HCT116 (cell line): Measurements from ENCODE around the gene UBE2L3. TPM values are rescaled to one million over a fixed set of nuclear protein-coding genes. Genes with fewer than 3 reads are reported as not detected.
A peak's percentile ranks its signal among the peaks of the same experiment; 100 is the strongest.

Experiments
- ATAC-seq: fragments of 200-7000 bp; cut with Tn5 transposase; 2 replicates; pipeline ENCODE4 v1.9.1; 2020; ENCODE audit warnings: mild to moderate bottlenecking, moderate library complexity
- BruUV-seq: library from RNA; stranded (reverse); fragments of 400-500 nt; replicated peaks from 2 replicates; lab custom pipeline; 2021; lab: Mats Ljungman, UMichigan
- CTCF ChIA-PET: fragments of 300-600 bp; sonication (Branson Sonifier 250); formaldehyde crosslinking; loops from one replicate; lab custom pipeline; 2021; ENCODE audit warnings: antibody characterized with exemption; lab: Charles Lee
- POLR2A ChIA-PET: fragments of 300-600, 350-600 bp; sonication (Branson Sonifier 250); formaldehyde crosslinking; loops from one replicate; lab custom pipeline; 2021; ENCODE audit warnings: antibody characterized with exemption; lab: Charles Lee
- RAD21 ChIA-PET, 2 experiments: fragments of 300-600 bp; sonication (Branson Sonifier 250); formaldehyde crosslinking; loops; one replicate each; lab custom pipeline; 2023; ENCODE audit warnings: low total read pairs in 2 of 2; ENCODE audit not compliant: uncharacterized antibody in 2 of 2, unreplicated experiment in 2 of 2, low non-redundant PET in 1 of 2; lab: Charles Lee
- DNase-seq: peaks from one replicate; pipeline ENCODE4 v3.0.0-alpha.2; 2010; ENCODE audit warnings: low read depth, low spot score
- H2AFZ ChIP-seq: fragments of 200-600 bp; shearing (Covaris generic), sonication (generic); 2 replicates; pipeline ENCODE4 v1.6.1; 2017; ENCODE audit warnings: low read depth, mixed run types, mixed read lengths, antibody characterized with exemption, low read length; ENCODE audit not compliant: poor library complexity, severe bottlenecking
- H3K27ac ChIP-seq: 2 replicates; pipeline ENCODE4 v1.5.1; 2012; ENCODE audit warnings: low read depth, low read length
- H3K27me3 ChIP-seq: fragments of 200-600 bp; sonication (generic); 2 replicates; pipeline ENCODE4 v1.6.1; 2016; ENCODE audit warnings: mixed run types, low read length, mixed read lengths; ENCODE audit not compliant: insufficient read depth
- H3K36me3 ChIP-seq, 2 experiments: fragments of 200-500 bp in 1 of 2; fragments of 200-600 bp in 1 of 2; sonication (Bioruptor generic) in 1 of 2; sonication (generic) in 1 of 2; 2 replicates each; pipeline versions ENCODE4 v1.5.1 to v1.6.1; 2014 to 2016; ENCODE audit warnings: low read length in 2 of 2, inconsistent platforms in 1 of 2, mixed read lengths in 1 of 2, mixed run types in 1 of 2; ENCODE audit not compliant: insufficient read depth in 2 of 2, control insufficient read depth in 1 of 2
- H3K4me1 ChIP-seq, 2 experiments: fragments of 200-600 bp in 1 of 2; sonication (generic) in 1 of 2; 2 replicates each; pipeline versions ENCODE4 v1.5.1 to v1.6.1; 2012 to 2017; ENCODE audit warnings: low read length in 2 of 2, inconsistent platforms in 1 of 2, mild to moderate bottlenecking in 1 of 2, mixed read lengths in 1 of 2, mixed run types in 1 of 2, moderate library complexity in 1 of 2; ENCODE audit not compliant: insufficient read depth in 2 of 2, control insufficient read depth in 1 of 2
- H3K4me2 ChIP-seq: fragments of 200-600 bp; sonication (generic); 2 replicates; pipeline ENCODE4 v1.6.1; 2017; ENCODE audit warnings: mixed run types, low read length, mixed read lengths
- H3K4me3 ChIP-seq, 2 experiments: fragments of 200-600 bp in 1 of 2; sonication (generic) in 1 of 2; replicated peaks in 1 of 2; 2 replicates each; pipeline ENCODE4 v1.5.1; 2011 to 2016; ENCODE audit warnings: low read length in 2 of 2, control low read depth in 1 of 2, low read depth in 1 of 2, mild to moderate bottlenecking in 1 of 2, mixed read lengths in 1 of 2, mixed run types in 1 of 2
- H3K79me2 ChIP-seq: fragments of 200-600 bp; sonication (generic); 2 replicates; pipeline ENCODE4 v1.6.1; 2017; ENCODE audit warnings: mild to moderate bottlenecking, mixed run types, low read length, moderate library complexity, mixed read lengths; ENCODE audit not compliant: insufficient read depth
- H3K9ac ChIP-seq: fragments of 200-600 bp; sonication (generic); 2 replicates; pipeline ENCODE4 v1.6.1; 2016; ENCODE audit warnings: low read length, mixed read lengths
- H3K9me2 ChIP-seq: fragments of 200-600 bp; sonication (generic), shearing (Covaris generic); 2 replicates; pipeline ENCODE4 v1.6.1; 2017; ENCODE audit warnings: mixed run types, mild to moderate bottlenecking, moderate library complexity; ENCODE audit not compliant: insufficient read depth
- H3K9me3 ChIP-seq, 2 experiments: fragments of 200-500 bp in 1 of 2; fragments of 200-600 bp in 1 of 2; sonication (Bioruptor generic) in 1 of 2; sonication (generic) in 1 of 2; 2 replicates each; pipeline ENCODE4 v1.6.1; 2014 to 2017; ENCODE audit warnings: low read length in 2 of 2, mixed read lengths in 2 of 2, inconsistent platforms in 1 of 2, low read depth in 1 of 2, mild to moderate bottlenecking in 1 of 2, mixed run types in 1 of 2, moderate library complexity in 1 of 2; ENCODE audit not compliant: control insufficient read depth in 1 of 2, insufficient read depth in 1 of 2
- H4K20me1 ChIP-seq: fragments of 200-600 bp; sonication (generic), shearing (Covaris generic); 2 replicates; pipeline ENCODE4 v1.6.1; 2017; ENCODE audit warnings: mixed run types, mild to moderate bottlenecking, moderate library complexity; ENCODE audit not compliant: insufficient read depth
- CBX3 ChIP-seq: IDR thresholded peaks from 2 replicates; pipeline ENCODE4 v1.6.1; 2012; ENCODE audit warnings: low read depth
- CEBPB ChIP-seq: IDR thresholded peaks from 2 replicates; pipeline ENCODE4 v1.6.1; 2012; ENCODE audit warnings: low read depth
- EGR1 ChIP-seq: IDR thresholded peaks from 2 replicates; pipeline ENCODE4 v1.6.1; 2012; ENCODE audit warnings: low read depth
- ELF1 ChIP-seq: IDR thresholded peaks from 2 replicates; pipeline ENCODE4 v1.6.1; 2012; ENCODE audit warnings: low read depth, borderline replicate concordance
- JUND ChIP-seq: IDR thresholded peaks from 2 replicates; pipeline ENCODE4 v1.6.1; 2012
- MAX ChIP-seq: IDR thresholded peaks from 2 replicates; pipeline ENCODE4 v1.6.1; 2012
- POLR2AphosphoS5 ChIP-seq: IDR thresholded peaks from 2 replicates; pipeline ENCODE4 v1.6.1; 2011; ENCODE audit warnings: mild to moderate bottlenecking, low read depth, low read length, moderate library complexity
- RAD21 ChIP-seq: IDR thresholded peaks from 2 replicates; pipeline ENCODE4 v1.6.1; 2012; ENCODE audit warnings: low read depth, mild to moderate bottlenecking
- SIN3A ChIP-seq: IDR thresholded peaks from 2 replicates; pipeline ENCODE4 v1.6.1; 2012; ENCODE audit warnings: low read depth
- SP1 ChIP-seq: IDR thresholded peaks from 2 replicates; pipeline ENCODE4 v1.6.1; 2012; ENCODE audit warnings: low read depth
- TCF7L2 ChIP-seq: IDR thresholded peaks from 2 replicates; pipeline ENCODE4 v1.7.0; 2011; ENCODE audit warnings: borderline replicate concordance, inconsistent platforms; ENCODE audit not compliant: insufficient read depth, insufficient read length; ENCODE audit errors: extremely low read depth
- YY1 ChIP-seq: IDR thresholded peaks from 2 replicates; pipeline ENCODE4 v1.6.1; 2011; ENCODE audit warnings: low read length, low read depth, moderate library complexity, mild to moderate bottlenecking; ENCODE audit not compliant: insufficient replicate concordance; ENCODE audit errors: extremely low read depth
- intact Hi-C: fragments of 100-400 bp; cut with micrococcal nuclease; formaldehyde crosslinking; loops from 2 replicates; pipeline ENCODE4 v1.10.0; 2022
- total RNA-seq: library from RNA; stranded (reverse); gene quantifications from one replicate; pipeline ENCODE4 v1.2.1, GENCODE V29; 2021; ENCODE audit not compliant: unreplicated experiment
- TF ChIP-seq, protein P1 (sequence below), 3 experiments: fragments of 200-600 bp in 1 of 3; sonication (generic) in 1 of 3; IDR thresholded peaks in 2 of 3; conservative IDR thresholded peaks in 1 of 3; 2 replicates each; pipeline ENCODE4 v1.5.1; 2012 to 2017; ENCODE audit warnings: low read depth in 2 of 3, low read length in 2 of 3, antibody characterized with exemption in 1 of 3, borderline replicate concordance in 1 of 3, control low read depth in 1 of 3, mild to moderate bottlenecking in 1 of 3, mixed read lengths in 1 of 3, mixed run types in 1 of 3, moderate library complexity in 1 of 3; ENCODE audit not compliant: insufficient read depth in 1 of 3
- TF ChIP-seq, protein P2 (sequence below): IDR thresholded peaks from 2 replicates; pipeline ENCODE4 v1.6.1; 2012

UBE2L3 gene
- total RNA-seq, 1 experiment from 2014 or later = 55.6 TPM

GRCh38 chr22:21573750-21574494, 6.4 kb downstream of the UBE2L3 start:
- H4K20me1 ChIP-seq = peaks cover 40% of the 10 kb centered on the region; the same call in 1 of the 2 replicates
- H3K9ac ChIP-seq = no peak overlapping the region
- H3K4me1 ChIP-seq = peaks cover 46 to 60% of the 10 kb centered on the region in 2 experiments
- H3K36me3 ChIP-seq = peaks cover 2 to 4% of the 10 kb centered on the region in 2 experiments; a peak in 2 of 4 replicates
- ATAC-seq (peak; percentile 29), DNase-seq (no peak)
- RAD21 ChIA-PET = no interaction called here
- peaks cover 100% of the 10 kb centered on the region for H3K79me2 ChIP-seq
- H3K9me3 ChIP-seq = no peaks in the 10 kb centered on the region
- intact Hi-C loops = no loop called here
- BruUV-seq = no TSS peak
- no peak for TF ChIP-seq YY1
- no peak for TF ChIP-seq TCF7L2
- no peak for TF ChIP-seq ELF1
- TF ChIP-seq MAX = no peak
- TF ChIP-seq, protein P1, sequence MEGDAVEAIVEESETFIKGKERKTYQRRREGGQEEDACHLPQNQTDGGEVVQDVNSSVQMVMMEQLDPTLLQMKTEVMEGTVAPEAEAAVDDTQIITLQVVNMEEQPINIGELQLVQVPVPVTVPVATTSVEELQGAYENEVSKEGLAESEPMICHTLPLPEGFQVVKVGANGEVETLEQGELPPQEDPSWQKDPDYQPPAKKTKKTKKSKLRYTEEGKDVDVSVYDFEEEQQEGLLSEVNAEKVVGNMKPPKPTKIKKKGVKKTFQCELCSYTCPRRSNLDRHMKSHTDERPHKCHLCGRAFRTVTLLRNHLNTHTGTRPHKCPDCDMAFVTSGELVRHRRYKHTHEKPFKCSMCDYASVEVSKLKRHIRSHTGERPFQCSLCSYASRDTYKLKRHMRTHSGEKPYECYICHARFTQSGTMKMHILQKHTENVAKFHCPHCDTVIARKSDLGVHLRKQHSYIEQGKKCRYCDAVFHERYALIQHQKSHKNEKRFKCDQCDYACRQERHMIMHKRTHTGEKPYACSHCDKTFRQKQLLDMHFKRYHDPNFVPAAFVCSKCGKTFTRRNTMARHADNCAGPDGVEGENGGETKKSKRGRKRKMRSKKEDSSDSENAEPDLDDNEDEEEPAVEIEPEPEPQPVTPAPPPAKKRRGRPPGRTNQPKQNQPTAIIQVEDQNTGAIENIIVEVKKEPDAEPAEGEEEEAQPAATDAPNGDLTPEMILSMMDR (IDR thresholded peaks at IDR 0.05 in 2 of 3, conservative IDR thresholded peaks at IDR 0.05 in 1 of 3; ENCODE audit: borderline replicate concordance in 1 of 3, insufficient read depth in 1 of 3, low read depth in 2 of 3, low read length in 2 of 3) = no peak
- TF ChIP-seq, protein P2, sequence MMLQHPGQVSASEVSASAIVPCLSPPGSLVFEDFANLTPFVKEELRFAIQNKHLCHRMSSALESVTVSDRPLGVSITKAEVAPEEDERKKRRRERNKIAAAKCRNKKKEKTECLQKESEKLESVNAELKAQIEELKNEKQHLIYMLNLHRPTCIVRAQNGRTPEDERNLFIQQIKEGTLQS = no peak
- no peak for TF ChIP-seq POLR2AphosphoS5
- TF ChIP-seq SIN3A = no peak
- no peak for TF ChIP-seq EGR1
- no peak for TF ChIP-seq CBX3
- TF ChIP-seq RAD21 = no peak
- TF ChIP-seq JUND = no peak
- no peak for TF ChIP-seq CEBPB
- no peak for TF ChIP-seq SP1
- no peaks in the 10 kb centered on the region for H3K9me2 ChIP-seq
- no peak overlapping the region for H3K27ac ChIP-seq
- H2AFZ ChIP-seq = no peak overlapping the region
- H3K27me3 ChIP-seq = no peaks in the 10 kb centered on the region
- POLR2A ChIA-PET = interaction anchor here (0.8 to 2.1 kb wide), 3 partner anchors 31 to 68 kb away, joined by 3 to 9 read pairs (median 4); partner anchors contain the start of gene SDF2L1
- peak overlapping the region; percentile 41 for H3K4me2 ChIP-seq
- no peak overlapping the region for H3K4me3 ChIP-seq
- CTCF ChIA-PET = no interaction called here
